SU-DHL-6 (cell line): ENCODE results near the gene PIBF1.

Source experiments
- EZH2phosphoT487 ChIP-seq: fragments of 200-600 bp; sonication (generic), shearing (Covaris generic); conservative IDR thresholded peaks from 2 replicates; pipeline ENCODE4 v1.6.1; 2018; ENCODE audit warnings: mild to moderate bottlenecking, antibody characterized with exemption, low read length, moderate library complexity, mixed read lengths
- TF ChIP-seq, protein P1 (sequence below): fragments of 200-600 bp; sonication (generic); IDR thresholded peaks from one replicate; pipeline ENCODE4 v1.5.1; 2017; ENCODE audit warnings: antibody characterized with exemption, mild to moderate bottlenecking, low read length, moderate library complexity; ENCODE audit not compliant: insufficient read depth, poor library complexity, severe bottlenecking

DNA sequence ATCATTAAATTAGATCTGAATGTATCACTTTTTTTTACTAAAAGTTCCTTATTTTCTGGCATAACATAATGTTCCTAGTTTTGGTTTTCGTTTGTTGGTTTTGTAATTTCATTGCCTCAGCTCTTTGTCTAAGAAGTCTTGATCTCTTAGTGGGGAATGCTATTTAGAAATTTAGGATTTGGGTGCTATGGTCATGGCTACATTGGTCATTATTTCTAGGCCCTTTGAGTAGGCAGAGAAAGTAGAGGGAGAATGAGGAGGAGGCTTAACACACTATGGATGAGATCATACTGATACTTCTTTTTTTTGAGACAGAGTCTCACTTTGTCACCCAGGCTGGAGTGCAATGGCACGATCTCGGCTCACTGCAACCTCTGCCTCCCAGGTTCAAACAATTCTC lies 41.8 kb downstream of the PIBF1 start:
- TF ChIP-seq, protein P1, sequence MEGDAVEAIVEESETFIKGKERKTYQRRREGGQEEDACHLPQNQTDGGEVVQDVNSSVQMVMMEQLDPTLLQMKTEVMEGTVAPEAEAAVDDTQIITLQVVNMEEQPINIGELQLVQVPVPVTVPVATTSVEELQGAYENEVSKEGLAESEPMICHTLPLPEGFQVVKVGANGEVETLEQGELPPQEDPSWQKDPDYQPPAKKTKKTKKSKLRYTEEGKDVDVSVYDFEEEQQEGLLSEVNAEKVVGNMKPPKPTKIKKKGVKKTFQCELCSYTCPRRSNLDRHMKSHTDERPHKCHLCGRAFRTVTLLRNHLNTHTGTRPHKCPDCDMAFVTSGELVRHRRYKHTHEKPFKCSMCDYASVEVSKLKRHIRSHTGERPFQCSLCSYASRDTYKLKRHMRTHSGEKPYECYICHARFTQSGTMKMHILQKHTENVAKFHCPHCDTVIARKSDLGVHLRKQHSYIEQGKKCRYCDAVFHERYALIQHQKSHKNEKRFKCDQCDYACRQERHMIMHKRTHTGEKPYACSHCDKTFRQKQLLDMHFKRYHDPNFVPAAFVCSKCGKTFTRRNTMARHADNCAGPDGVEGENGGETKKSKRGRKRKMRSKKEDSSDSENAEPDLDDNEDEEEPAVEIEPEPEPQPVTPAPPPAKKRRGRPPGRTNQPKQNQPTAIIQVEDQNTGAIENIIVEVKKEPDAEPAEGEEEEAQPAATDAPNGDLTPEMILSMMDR = no peak
- TF ChIP-seq EZH2phosphoT487 = no peak
